GM18498 (cell line): ENCODE results near the gene HTR2B.
"Not testable (repeated sequence)": the region's sequence is repeated elsewhere in the genome, so short reads cannot be mapped to it uniquely, and the experiment has no call there.

Experiments
- ATAC-seq: cut with Tn5 transposase; IDR thresholded peaks from one replicate; pipeline ENCODE4 v1.9.1; 2021; ENCODE audit warnings: mild to moderate bottlenecking, moderate library complexity; ENCODE audit not compliant: unreplicated experiment

HTR2B gene

GRCh38 chr2:231124838-231125568 lies at the start of gene HTR2B:
Gene HTR2B, minus strand, starts transcription at chr2:231125042. Its CDS starts 1,278 bp downstream, at chr2:231123764.
- ATAC-seq: no peak

- no peak for ATAC-seq
Observed at GRCh38 chr2:231174211-231174651, 49.4 kb upstream of the HTR2B start.

GRCh38 chr2:231172025-231172424 lies 47.2 kb upstream of the HTR2B start:
- ATAC-seq: no peak

- ATAC-seq: no peak
Observed at GRCh38 chr2:231170055-231170454, 45.2 kb upstream of the HTR2B start.

- ATAC-seq: no peak
Observed at GRCh38 chr2:231169488-231169887, 44.6 kb upstream of the HTR2B start.

- no peak for ATAC-seq
Observed at GRCh38 chr2:231168460-231169139, 43.8 kb upstream of the HTR2B start.

GRCh38 chr2:231167745-231168459 lies 43.1 kb upstream of the HTR2B start:
- ATAC-seq: no peak

GRCh38 chr2:231163414-231164095 lies 38.7 kb upstream of the HTR2B start:
- ATAC-seq: no peak

- ATAC-seq: no peak
Observed at GRCh38 chr2:231163011-231163410, 38.2 kb upstream of the HTR2B start.

GRCh38 chr2:231161877-231162329 lies 37.1 kb upstream of the HTR2B start:
- no peak for ATAC-seq

GRCh38 chr2:231161252-231161839 lies 36.5 kb upstream of the HTR2B start:
- ATAC-seq: no peak

- no peak for ATAC-seq
Observed at GRCh38 chr2:231160701-231161100, 35.9 kb upstream of the HTR2B start.

GRCh38 chr2:231159306-231159705 lies 34.5 kb upstream of the HTR2B start:
- no peak for ATAC-seq

GRCh38 chr2:231152800-231153557 lies 28.1 kb upstream of the HTR2B start:
- ATAC-seq: no peak

- ATAC-seq: no peak
Observed at GRCh38 chr2:231146665-231147064, 21.8 kb upstream of the HTR2B start.

GRCh38 chr2:231144896-231145295 lies 20.1 kb upstream of the HTR2B start:
- ATAC-seq: no peak

GRCh38 chr2:231140808-231141207 lies 16.0 kb upstream of the HTR2B start:
- ATAC-seq: not testable (repeated sequence)

- ATAC-seq: no peak
Observed at GRCh38 chr2:231139796-231140195, 15.0 kb upstream of the HTR2B start.

- no peak for ATAC-seq
Observed at GRCh38 chr2:231138699-231139098, 13.9 kb upstream of the HTR2B start.
